ENCODE results near the gene AKAP12. TPM values are rescaled to one million over a fixed set of nuclear protein-coding genes. Genes with fewer than 3 reads are reported as not detected.
"Not testable (repeated sequence)": the region's sequence is repeated elsewhere in the genome, so short reads cannot be mapped to it uniquely, and the experiment has no call there.

Gene AKAP12
- polyA plus RNA-seq, 1 donor, result 90.6 TPM

DNA sequence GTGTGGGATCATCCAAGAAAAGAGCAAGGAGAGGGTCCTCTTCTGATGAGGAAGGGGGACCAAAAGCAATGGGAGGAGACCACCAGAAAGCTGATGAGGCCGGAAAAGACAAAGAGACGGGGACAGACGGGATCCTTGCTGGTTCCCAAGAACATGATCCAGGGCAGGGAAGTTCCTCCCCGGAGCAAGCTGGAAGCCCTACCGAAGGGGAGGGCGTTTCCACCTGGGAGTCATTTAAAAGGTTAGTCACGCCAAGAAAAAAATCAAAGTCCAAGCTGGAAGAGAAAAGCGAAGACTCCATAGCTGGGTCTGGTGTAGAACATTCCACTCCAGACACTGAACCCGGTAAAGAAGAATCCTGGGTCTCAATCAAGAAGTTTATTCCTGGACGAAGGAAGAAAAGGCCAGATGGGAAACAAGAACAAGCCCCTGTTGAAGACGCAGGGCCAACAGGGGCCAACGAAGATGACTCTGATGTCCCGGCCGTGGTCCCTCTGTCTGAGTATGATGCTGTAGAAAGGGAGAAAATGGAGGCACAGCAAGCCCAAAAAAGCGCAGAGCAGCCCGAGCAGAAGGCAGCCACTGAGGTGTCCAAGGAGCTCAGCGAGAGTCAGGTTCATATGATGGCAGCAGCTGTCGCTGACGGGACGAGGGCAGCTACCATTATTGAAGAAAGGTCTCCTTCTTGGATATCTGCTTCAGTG, 110.8 kb downstream of the AKAP12 start:
- no peak for DNase-seq

GRCh38 chr6:151351146-151351700, 111.5 kb downstream of the AKAP12 start:
- DNase-seq, result no peak

GRCh38 chr6:151351731-151352130, 112.0 kb downstream of the AKAP12 start:
- DNase-seq, result no peak

DNA sequence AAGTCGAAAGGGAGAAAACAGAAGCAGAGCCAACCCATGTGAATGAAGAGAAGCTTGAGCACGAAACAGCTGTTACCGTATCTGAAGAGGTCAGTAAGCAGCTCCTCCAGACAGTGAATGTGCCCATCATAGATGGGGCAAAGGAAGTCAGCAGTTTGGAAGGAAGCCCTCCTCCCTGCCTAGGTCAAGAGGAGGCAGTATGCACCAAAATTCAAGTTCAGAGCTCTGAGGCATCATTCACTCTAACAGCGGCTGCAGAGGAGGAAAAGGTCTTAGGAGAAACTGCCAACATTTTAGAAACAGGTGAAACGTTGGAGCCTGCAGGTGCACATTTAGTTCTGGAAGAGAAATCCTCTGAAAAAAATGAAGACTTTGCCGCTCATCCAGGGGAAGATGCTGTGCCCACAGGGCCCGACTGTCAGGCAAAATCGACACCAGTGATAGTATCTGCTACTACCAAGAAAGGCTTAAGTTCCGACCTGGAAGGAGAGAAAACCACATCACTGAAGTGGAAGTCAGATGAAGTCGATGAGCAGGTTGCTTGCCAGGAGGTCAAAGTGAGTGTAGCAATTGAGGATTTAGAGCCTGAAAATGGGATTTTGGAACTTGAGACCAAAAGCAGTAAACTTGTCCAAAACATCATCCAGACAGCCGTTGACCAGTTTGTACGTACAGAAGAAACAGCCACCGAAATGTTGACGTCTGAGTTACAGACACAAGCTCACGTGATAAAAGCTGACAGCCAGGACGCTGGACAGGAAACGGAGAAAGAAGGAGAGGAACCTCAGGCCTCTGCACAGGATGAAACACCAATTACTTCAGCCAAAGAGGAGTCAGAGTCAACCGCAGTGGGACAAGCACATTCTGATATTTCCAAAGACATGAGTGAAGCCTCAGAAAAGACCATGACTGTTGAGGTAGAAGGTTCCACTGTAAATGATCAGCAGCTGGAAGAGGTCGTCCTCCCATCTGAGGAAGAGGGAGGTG, 112.9 kb downstream of the AKAP12 start:
- DNase-seq, result no peak

DNA sequence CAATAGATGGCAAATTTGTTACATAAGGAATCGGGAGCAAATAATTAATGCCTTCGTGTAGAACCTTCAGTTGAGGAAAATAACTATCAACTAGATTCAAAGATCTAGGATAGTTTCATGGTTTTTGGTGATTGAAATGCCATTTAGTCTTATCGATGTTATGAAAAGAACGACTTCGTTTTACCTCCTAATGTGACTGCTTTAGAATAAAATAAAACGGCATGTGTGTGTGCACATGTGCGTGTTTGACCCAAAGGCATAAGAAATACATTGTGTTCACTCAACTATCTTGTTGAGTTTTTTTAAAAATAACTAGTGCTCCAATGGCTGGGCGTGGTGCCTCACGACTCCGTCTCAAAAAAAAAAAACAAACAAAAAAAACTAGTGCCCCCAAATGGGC, 114.0 kb downstream of the AKAP12 start:
- no peak for DNase-seq

DNA sequence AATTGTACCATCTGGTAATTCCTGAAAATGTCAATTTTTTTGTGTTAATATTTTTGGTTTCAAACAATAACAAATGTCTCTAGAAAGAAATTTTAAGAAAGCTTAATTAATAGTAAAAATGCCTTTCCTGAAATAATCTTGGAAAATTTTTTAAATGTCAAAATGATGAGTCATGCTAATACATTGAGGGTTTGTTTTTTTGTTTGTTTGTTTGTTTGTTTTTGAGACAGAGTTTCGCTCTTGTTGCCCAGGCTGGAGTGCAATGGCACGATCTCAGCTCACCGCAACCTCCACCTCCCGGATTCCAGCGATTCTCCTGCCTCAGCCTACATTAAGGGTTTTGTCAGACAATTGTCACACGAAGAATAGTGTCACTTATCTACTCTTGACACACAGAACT, 117.2 kb downstream of the AKAP12 start:
- not testable (repeated sequence) for DNase-seq

DNA sequence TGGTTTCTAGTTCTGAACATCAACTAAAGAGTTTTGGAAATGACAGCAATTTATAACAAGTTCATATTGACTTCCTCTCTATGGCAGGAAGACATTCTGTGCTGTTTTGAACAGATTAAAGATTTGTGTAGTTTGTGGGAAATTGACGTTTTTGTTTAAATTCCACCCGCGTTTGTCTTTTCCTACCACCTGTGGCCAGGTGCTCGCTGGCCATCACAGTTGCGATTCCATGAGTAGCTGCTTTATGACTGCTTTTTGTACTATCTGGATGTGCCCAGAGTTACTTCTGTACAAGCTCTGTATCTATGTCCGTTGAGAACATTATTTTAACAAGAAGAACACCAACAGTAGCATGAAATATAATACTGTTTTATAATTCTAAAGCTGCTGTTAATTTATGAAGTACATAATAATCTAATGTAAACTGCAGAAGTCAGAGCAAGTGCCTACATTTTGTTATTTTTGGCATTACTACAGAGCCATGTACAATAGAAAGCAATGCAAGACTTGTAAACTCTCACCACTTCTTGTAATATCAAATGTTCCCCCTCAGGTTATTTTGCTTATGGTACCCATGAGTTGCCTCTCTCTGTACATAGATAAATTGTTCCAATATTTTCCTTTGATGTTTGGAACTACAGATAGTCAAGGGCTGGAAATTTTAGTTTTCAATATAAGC, 118.1 kb downstream of the AKAP12 start:
- DNase-seq, result no peak

DNA sequence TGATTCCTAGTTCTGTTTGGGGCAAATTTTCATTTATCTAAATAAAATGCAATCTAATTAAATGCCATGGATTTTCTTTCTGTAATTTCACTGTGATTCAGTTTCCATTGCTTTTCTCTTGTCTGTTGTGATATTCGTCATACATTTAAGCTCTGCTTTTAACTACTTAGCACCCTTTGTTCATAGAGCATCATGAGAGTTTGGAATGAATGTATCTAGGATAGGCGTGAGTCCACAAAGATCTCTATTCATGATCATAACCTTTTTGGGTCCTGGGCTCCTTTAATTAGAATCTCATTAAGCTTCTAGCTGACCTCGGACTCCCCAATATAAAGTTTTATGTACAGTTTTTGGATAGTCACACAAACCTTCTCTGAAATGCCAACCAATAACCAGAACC, 118.7 kb downstream of the AKAP12 start:
- DNase-seq, result no peak

DNA sequence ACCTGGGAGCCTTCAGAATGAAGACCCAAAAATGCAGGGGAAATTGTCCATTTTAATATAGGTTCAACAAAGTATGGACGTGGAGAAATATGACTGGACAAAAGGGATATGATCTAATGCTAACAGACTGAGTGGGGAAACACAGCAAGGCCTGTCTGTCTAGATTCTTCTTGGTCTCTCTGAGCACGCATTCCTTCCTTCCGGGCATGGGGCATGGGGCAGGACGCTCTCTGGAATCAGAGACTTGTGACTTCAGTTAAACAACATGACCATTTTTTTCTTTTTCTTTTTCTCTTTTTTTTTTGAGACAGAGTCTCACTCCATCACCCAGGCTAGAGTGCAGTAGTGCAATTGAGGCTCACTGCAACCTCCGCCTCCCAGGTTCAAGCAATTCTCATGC, 119.7 kb downstream of the AKAP12 start:
- DNase-seq, result no peak

DNA sequence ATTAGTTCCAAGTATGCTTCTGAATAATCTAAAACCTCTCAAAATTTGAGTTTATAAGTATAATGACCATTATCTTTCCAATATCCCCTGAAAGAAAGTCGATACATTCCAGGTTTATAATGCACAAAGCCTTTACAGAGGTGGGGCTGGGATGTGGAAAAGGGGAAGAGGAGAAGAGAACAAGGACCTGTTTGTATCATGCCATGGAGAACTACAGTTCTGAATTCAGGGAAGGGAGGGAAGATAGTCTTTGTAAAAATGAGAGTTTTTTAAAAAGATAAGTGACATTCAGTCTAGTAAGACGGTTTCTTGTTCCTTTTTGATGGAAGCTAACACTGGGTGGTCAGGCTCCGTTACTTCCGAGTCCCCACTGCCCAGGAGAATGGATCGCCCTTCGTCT, 125.5 kb downstream of the AKAP12 start:
- no peak for DNase-seq

GRCh38 chr6:151370509-151371078, 130.8 kb downstream of the AKAP12 start:
- DNase-seq, result no peak

- no peak for DNase-seq
Observed at GRCh38 chr6:151372164-151372563, 132.4 kb downstream of the AKAP12 start.

DNA sequence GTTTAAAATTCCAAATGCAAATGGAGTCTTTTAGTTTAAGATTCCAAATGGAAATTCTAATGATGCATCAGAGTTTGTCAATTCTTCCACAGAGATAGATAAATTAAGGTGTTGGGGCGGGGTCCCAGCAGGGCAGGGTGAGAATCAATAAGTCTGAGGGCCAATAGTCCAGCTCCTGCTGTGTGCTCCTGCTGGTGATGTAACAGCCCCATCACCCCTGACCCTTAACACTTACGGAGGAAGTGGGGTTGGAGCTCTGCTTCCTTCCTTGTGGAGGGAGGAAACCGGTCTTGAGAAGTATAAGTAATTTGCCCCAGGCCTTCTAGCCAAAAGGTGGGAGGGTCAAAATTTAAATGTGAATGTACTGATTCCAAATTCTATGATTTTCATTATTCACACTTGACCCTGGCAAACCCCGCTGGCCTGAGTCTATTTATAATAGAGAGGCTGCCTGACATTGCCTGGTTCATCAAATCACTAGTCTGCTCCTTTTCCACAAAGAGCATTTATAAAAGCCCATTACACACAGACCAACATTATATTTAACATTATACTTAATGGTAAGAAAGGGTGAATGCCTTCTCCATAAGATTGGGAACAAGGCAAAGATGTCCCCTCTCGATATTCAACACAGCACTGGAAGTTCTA, 134.4 kb downstream of the AKAP12 start:
- no peak for DNase-seq

- DNase-seq, result no peak
Observed at GRCh38 chr6:151375833-151376232, 136.1 kb downstream of the AKAP12 start.

- no peak for DNase-seq
Observed at GRCh38 chr6:151376440-151376839, 136.7 kb downstream of the AKAP12 start.

DNA sequence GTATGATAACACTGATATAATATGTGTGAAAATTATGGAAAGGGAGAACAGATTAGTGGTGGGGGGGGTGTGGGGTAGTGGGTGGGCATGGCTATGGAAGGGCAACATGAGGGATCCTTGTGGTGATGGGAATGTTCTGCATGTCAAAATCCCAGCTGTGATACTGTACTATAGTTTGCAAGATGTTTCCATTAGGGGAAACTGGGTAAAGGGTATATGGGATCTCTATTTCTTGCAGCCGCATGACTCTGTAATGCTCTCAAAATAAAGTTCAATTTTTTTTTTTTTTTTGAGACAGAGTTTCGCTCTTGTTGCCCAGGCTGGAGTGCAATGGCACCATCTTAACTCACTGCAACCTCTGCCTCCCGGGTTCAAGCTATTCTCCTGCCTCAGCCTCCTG, 137.3 kb downstream of the AKAP12 start:
- DNase-seq, result no peak

DNA sequence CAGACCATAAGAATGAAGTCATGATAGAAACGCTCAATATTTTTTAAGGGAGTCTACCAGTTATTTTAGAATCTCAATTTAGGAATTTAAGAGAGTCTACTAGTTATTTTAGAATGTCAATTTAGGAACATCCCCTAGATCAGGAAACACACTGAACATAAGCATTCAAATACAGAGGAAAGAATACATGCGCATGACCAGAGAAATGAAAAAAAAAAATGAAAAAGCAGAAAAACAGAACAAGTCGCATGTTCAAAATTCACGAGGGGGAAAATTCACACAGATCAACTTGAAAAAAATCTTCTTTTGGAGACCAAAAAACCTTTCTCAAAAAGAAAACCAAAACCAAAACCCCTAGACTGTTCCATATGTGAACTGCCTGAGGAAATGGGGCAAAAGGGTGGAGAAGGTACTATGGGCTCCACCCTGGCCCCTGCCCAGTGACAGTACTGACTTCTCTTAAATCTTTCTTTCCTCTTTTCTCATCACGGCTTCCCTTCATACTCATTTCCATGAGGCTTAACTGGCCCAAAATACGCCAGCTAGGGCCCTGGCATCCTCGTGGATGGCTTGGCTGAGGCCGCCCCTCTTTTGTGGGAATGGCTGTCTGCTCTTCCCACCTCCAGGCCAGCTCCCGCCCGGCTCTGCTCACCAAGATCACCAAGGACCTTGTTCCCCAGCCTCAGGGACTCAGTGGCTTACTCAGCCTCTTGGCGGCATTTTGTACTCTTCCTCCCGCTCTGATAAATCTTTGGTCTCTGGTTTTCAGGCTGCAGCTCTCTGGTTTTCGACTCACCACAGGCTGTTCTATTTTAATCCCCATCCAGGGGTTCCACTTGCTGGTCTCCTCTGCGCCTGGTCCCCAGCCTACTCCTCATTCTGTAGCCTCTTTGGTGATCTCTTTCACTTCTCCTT, 140.4 kb downstream of the AKAP12 start:
- DNase-seq, result no peak

- no peak for DNase-seq
Observed at GRCh38 chr6:151380848-151381205, 141.1 kb downstream of the AKAP12 start.

DNA sequence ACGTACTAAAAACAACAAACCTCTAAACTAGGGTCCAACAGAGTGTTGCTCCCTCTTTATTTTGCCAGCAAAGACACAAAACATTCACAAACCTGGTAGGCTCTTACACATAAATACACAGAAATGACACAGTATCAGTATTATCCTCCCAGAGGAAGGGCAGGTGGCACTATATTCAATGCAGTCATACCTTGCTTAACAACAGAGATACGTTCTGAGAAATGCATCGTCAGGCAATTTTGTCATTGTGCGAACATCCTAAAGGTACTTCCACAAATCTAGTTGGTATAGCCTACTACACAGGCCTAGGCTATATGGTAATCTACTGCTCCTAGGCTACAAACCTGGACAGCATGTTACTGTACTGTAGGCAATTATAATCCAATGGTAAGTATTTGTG, 142.0 kb downstream of the AKAP12 start:
- no peak for DNase-seq

DNA sequence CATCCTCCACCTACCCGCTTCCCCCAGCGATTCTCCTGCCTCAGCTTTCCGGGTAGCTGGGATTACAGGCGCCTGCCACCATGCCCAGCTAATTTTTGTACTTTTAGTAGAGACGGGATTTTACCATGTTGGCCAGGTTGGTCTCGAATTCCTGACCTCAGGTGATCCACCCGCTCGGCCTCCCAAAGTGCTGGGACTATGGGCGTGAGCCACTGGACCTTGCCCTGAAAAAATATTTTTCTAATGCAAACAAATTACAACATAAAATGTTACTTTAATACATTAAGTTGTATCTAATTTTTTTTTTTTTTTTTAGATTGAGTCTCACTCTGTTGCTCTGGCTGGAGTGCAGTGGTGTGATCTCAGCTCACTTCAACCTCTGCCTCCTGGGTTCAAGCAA, 142.9 kb downstream of the AKAP12 start:
- not testable (repeated sequence) for DNase-seq

- no peak for DNase-seq
Observed at GRCh38 chr6:151384151-151384550, 144.4 kb downstream of the AKAP12 start.

All from hindlimb muscle (tissue), 1 donor.